ENCODE measurements around the gene FBH1. TPM values are rescaled to one million over a fixed set of nuclear protein-coding genes. Genes with fewer than 3 reads are reported as not detected.

The FBH1 gene
- total RNA-seq, 1 experiment from 2014 or later = 22.0 TPM

DNA sequence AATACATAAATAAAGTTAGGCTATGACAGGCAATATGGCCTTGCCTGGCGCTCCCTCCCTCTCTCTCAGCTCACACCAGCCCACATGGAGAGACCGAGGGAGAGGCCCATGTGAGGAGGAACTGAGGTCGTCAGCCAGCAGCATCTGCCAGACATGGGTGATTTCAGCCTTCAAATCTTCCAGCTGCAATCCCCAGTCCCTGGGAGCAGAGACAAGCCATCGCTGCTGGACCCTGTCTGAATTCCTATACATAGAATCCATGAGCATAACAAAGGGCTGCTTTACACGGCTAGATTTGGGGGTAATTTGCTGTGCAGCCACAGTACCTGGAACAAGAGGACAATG lies 35.9 kb upstream of the FBH1 start:
- TF ChIP-seq EZH2phosphoT487 (IDR thresholded peaks at IDR 0.05; ENCODE audit: borderline replicate concordance, low read length) = no peak
- no peak for TF ChIP-seq EZH2 (IDR thresholded peaks at IDR 0.05; ENCODE audit: low read length, unreplicated experiment)
- TF ChIP-seq, protein P1, sequence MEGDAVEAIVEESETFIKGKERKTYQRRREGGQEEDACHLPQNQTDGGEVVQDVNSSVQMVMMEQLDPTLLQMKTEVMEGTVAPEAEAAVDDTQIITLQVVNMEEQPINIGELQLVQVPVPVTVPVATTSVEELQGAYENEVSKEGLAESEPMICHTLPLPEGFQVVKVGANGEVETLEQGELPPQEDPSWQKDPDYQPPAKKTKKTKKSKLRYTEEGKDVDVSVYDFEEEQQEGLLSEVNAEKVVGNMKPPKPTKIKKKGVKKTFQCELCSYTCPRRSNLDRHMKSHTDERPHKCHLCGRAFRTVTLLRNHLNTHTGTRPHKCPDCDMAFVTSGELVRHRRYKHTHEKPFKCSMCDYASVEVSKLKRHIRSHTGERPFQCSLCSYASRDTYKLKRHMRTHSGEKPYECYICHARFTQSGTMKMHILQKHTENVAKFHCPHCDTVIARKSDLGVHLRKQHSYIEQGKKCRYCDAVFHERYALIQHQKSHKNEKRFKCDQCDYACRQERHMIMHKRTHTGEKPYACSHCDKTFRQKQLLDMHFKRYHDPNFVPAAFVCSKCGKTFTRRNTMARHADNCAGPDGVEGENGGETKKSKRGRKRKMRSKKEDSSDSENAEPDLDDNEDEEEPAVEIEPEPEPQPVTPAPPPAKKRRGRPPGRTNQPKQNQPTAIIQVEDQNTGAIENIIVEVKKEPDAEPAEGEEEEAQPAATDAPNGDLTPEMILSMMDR (conservative IDR thresholded peaks at IDR 0.05; ENCODE audit: low read depth, low read length) = no peak
- Histone ChIP-seq H3K9ac (ENCODE audit: low read length) (no peak overlapping the region), H3K27me3 (ENCODE audit: low read length) (no peaks in the 10 kb centered on the region), H3K79me2 (ENCODE audit: low read length) (no peaks in the 10 kb centered on the region), H3K9me3 (ENCODE audit: low read length) (no peaks in the 10 kb centered on the region), H3K4me3 (ENCODE audit: low read length) (no peak overlapping the region), H3K36me3 (ENCODE audit: low read depth, low read length) (no peaks in the 10 kb centered on the region), H3K4me2 (ENCODE audit: low read length) (no peak overlapping the region), H3K27ac (ENCODE audit: low read length) (no peak overlapping the region), H2AFZ (ENCODE audit: low read length) (no peak overlapping the region), H4K20me1 (ENCODE audit: low read length) (no peaks in the 10 kb centered on the region), H3K4me1 (ENCODE audit: insufficient read depth, low read length) (no peaks in the 10 kb centered on the region), H3K9me2 (replicated peaks; ENCODE audit: low read length) (no peaks in the 10 kb centered on the region), H3F3A (ENCODE audit: low read length, unreplicated experiment) (no peaks in the 10 kb centered on the region)
- no peak for DNase-seq
- ChIA-PET CTCF (no interaction called here), POLR2A (ENCODE audit: unreplicated experiment) (no interaction called here)
- BruUV-seq (replicated peaks) = no TSS peak
- ATAC-seq = no peak
- intact Hi-C loops (cut with micrococcal nuclease) = no loop called here

DNA sequence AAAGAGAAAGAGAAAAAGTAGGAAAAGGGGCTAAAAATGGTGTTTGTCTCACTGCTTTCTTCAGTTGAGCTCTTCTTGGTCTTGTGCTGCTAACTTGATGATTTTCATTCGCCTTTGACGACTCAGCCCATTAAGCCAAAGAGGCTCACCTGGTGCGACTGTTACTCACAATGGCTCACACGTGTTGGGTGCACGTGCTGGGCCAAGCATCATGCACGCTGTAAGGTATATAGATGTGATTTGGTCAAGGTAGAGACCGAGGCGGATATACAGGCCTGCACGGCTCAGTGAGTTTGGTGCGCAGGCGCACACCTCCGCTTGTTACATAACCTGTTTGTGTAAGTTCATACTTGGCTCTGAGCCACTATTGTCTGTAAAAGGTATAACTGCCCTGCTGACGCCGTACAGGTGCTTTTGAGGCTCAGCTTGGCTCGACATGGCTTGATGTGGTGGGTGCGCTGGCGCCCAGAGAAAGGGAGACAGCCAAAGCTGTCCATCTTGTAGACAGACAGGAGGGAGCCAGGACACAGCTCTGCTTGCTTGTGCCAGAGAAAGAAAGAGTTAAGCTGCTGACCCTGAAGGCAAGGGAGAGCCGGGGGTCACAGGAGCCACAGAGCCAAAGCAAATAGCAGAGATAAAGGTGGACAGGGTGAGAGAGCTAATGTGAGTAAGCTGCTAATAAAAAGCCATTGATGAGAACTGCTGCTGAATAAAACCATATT lies 33.9 kb upstream of the FBH1 start:
- no TSS peak for BruUV-seq (replicated peaks)
- H3K9ac ChIP-seq (ENCODE audit: low read length) = no peak overlapping the region
- no peak overlapping the region for H3K27ac ChIP-seq (ENCODE audit: low read length)
- H3K27me3 ChIP-seq (ENCODE audit: low read length) = no peaks in the 10 kb centered on the region
- no peaks in the 10 kb centered on the region for H3K36me3 ChIP-seq (ENCODE audit: low read depth, low read length)
- no peaks in the 10 kb centered on the region; the same call in 1 of the 2 replicates for H3K4me1 ChIP-seq (ENCODE audit: insufficient read depth, low read length)
- H3K4me3 ChIP-seq (ENCODE audit: low read length) = no peak overlapping the region
- no peaks in the 10 kb centered on the region for H3K79me2 ChIP-seq (ENCODE audit: low read length)
- no peak overlapping the region for H3K4me2 ChIP-seq (ENCODE audit: low read length)
- no peak for DNase-seq
- H4K20me1 ChIP-seq (ENCODE audit: low read length) = no peaks in the 10 kb centered on the region
- TF ChIP-seq, protein P1 (conservative IDR thresholded peaks at IDR 0.05; ENCODE audit: low read depth, low read length) = no peak
- TF ChIP-seq EZH2phosphoT487 (IDR thresholded peaks at IDR 0.05; ENCODE audit: borderline replicate concordance, low read length) (no peak), EZH2 (IDR thresholded peaks at IDR 0.05; ENCODE audit: low read length, unreplicated experiment) (no peak)
- no peaks in the 10 kb centered on the region for H3F3A ChIP-seq (ENCODE audit: low read length, unreplicated experiment)
- POLR2A ChIA-PET (ENCODE audit: unreplicated experiment) = no interaction called here
- no peaks in the 10 kb centered on the region for H3K9me3 ChIP-seq (ENCODE audit: low read length)
- H2AFZ ChIP-seq (ENCODE audit: low read length) = no peak overlapping the region
- no peaks in the 10 kb centered on the region for H3K9me2 ChIP-seq (replicated peaks; ENCODE audit: low read length)
- no peak for ATAC-seq
- intact Hi-C loops (cut with micrococcal nuclease) = no loop called here
- CTCF ChIA-PET = no interaction called here

DNA sequence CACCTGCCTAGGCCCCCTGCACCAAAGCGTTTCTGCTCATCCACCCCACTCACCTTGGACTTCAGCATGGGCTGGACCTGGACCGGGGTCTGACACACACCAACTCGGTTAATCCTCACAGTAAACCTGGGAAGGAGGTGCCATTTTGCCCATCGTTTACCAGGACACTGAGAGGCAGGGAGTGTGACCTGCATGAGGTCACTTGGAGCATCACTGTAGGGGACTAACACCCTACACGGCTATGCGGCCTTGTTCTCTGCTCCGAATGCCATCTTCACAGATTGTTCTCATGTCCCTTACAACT lies 33.4 kb upstream of the FBH1 start:
- intact Hi-C loops (cut with micrococcal nuclease) = no loop called here
- Histone ChIP-seq H3K79me2 (ENCODE audit: low read length) (no peaks in the 10 kb centered on the region), H3K27me3 (ENCODE audit: low read length) (no peaks in the 10 kb centered on the region), H3F3A (ENCODE audit: low read length, unreplicated experiment) (no peaks in the 10 kb centered on the region), H3K4me1 (ENCODE audit: insufficient read depth, low read length) (peaks cover 3% of the 10 kb centered on the region), H3K4me3 (ENCODE audit: low read length) (no peak overlapping the region), H3K36me3 (ENCODE audit: low read depth, low read length) (no peaks in the 10 kb centered on the region), H4K20me1 (ENCODE audit: low read length) (no peaks in the 10 kb centered on the region), H3K27ac (ENCODE audit: low read length) (no peak overlapping the region), H3K9ac (ENCODE audit: low read length) (no peak overlapping the region), H3K9me2 (replicated peaks; ENCODE audit: low read length) (no peaks in the 10 kb centered on the region), H3K9me3 (ENCODE audit: low read length) (no peaks in the 10 kb centered on the region), H3K4me2 (ENCODE audit: low read length) (no peak overlapping the region), H2AFZ (ENCODE audit: low read length) (no peak overlapping the region)
- ChIA-PET CTCF (no interaction called here), POLR2A (ENCODE audit: unreplicated experiment) (no interaction called here)
- ATAC-seq = no peak
- TF ChIP-seq EZH2phosphoT487 (IDR thresholded peaks at IDR 0.05; ENCODE audit: borderline replicate concordance, low read length) = no peak
- TF ChIP-seq, protein P1 (conservative IDR thresholded peaks at IDR 0.05; ENCODE audit: low read depth, low read length) = no peak
- no peak for TF ChIP-seq EZH2 (IDR thresholded peaks at IDR 0.05; ENCODE audit: low read length, unreplicated experiment)
- no TSS peak for BruUV-seq (replicated peaks)
- no peak for DNase-seq
